ENCODE measurements around the gene KLK5. TPM values are rescaled to one million over a fixed set of nuclear protein-coding genes. Genes with fewer than 3 reads are reported as not detected.

The KLK5 gene
- total RNA-seq, 4 donors from 2014 or later, result 1.2 TPM; not detected in 3

DNA sequence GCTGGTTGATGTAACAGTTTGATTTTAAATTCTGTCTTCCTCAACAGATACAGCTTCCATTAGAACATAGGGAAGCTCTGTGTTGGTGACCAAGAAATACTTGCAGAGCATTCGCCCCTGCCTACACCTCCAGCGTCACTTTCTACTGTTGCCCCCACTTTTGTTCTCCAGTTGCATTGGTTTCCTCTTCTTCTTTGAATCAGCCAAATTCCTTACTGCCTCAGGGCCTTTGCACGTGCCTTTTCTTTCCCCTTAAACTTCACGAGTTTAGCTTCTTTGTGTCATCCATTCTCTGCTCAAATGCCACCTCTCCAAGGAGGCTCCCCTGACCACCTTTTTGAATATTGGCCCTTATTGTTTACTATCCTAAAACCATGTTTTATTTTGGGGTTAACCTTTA lies 5.7 kb downstream of the KLK5 start:
- Histone ChIP-seq H3K27me3 (peaks cover 73% of the 10 kb centered on the region), H3K27ac (no peak overlapping the region), H3K36me3 (no peaks in the 10 kb centered on the region), H3K9me3 (no peaks in the 10 kb centered on the region), H3K4me3 (no peak overlapping the region), H3K4me1 (no peaks in the 10 kb centered on the region)
- WGBS, 2 donors (ENCODE audit: low coverage in 1 of 2), result 82 to 83% methylated on average over 3 to 4 of the region's 4 CpGs
- TF ChIP-seq EP300 (IDR thresholded peaks at IDR 0.05) (no peak), POLR2A (IDR thresholded peaks at IDR 0.05) (no peak), POLR2AphosphoS5 (IDR thresholded peaks at IDR 0.05) (no peak)
- TF ChIP-seq, protein P1, sequence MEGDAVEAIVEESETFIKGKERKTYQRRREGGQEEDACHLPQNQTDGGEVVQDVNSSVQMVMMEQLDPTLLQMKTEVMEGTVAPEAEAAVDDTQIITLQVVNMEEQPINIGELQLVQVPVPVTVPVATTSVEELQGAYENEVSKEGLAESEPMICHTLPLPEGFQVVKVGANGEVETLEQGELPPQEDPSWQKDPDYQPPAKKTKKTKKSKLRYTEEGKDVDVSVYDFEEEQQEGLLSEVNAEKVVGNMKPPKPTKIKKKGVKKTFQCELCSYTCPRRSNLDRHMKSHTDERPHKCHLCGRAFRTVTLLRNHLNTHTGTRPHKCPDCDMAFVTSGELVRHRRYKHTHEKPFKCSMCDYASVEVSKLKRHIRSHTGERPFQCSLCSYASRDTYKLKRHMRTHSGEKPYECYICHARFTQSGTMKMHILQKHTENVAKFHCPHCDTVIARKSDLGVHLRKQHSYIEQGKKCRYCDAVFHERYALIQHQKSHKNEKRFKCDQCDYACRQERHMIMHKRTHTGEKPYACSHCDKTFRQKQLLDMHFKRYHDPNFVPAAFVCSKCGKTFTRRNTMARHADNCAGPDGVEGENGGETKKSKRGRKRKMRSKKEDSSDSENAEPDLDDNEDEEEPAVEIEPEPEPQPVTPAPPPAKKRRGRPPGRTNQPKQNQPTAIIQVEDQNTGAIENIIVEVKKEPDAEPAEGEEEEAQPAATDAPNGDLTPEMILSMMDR (IDR thresholded peaks at IDR 0.05), result no peak
- ATAC-seq, result no peak

DNA sequence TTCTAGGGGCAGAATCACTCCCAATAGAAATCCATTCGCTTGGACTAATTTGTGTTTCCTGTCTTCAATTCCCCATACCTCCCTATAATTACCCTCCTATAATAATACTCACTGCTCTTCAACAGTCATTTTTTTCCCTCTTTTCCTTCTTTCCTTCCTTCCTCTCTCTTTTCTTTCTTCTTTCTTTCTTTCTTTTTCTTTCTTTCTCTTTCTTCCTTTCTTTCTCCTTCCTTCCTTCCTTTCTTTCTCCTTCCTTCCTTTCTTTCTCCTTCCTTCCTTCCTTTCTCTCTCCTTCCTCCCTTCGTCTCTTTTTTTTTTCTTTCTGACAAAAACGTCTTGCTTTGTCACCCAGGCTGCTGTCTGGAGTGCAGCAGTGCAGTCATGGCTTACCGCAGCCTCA lies 8.0 kb downstream of the KLK5 start:
- ATAC-seq, result no peak
- no peaks in the 10 kb centered on the region for H3K4me1 ChIP-seq
- H3K27me3 ChIP-seq, result peaks cover 66% of the 10 kb centered on the region

DNA sequence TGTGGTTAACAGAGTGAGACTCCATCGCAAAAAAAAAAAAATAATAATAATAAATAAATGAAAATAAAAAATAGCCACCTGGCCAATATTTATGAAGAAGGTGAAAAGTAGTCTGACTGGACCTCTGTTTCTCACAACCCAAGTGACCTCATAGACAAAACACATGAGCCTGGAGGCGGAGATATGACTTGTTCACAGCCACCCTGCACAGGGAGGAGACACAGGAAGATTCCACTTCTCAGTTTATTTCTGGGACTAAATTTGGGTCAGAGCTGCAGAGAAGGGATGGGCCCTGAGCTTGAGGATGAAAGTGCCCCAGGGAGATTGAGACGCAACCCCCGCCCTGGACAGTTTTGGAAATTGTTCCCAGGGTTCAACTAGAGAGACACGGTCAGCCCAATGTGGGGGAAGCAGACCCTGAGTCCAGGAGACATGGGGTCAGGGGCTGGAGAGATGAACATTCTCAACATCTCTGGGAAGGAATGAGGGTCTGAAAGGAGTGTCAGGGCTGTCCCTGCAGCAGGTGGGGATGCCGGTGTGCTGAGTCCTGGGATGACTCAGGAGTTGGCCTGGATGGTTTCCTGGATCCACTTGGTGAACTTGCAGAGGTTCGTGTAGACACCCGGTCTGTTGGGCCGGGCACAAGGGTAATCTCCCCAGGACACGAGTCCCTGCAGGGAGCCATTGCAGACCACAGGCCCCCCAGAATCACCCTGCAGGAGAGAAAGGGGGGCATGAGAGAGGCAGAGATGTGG lies 9.6 kb downstream of the KLK5 start:
- no peaks in the 10 kb centered on the region for H3K36me3 ChIP-seq
- WGBS, 2 donors (ENCODE audit: low coverage in 1 of 2), result 72 to 73% methylated on average over 2 to 5 of the region's 10 CpGs
- H3K9me3 ChIP-seq, result peaks cover 0 to 17% (median 0%) of the 10 kb centered on the region in 3 donors
- no peaks in the 10 kb centered on the region for H3K4me1 ChIP-seq
- no peak overlapping the region for H3K27ac ChIP-seq
- no peak for TF ChIP-seq POLR2A (IDR thresholded peaks at IDR 0.05)
- no peak for TF ChIP-seq EP300 (IDR thresholded peaks at IDR 0.05)
- no peak for TF ChIP-seq POLR2AphosphoS5 (IDR thresholded peaks at IDR 0.05)
- TF ChIP-seq, protein P1 (IDR thresholded peaks at IDR 0.05), result no peak
- H3K27me3 ChIP-seq, result peaks cover 62% of the 10 kb centered on the region
- ATAC-seq, result no peak
- no peak overlapping the region for H3K4me3 ChIP-seq

More for the DNA sequence above, 8.0 kb downstream of the KLK5 start:
- 44 to 68% methylated on average over 3 to 4 of the region's 4 CpGs for WGBS, 2 donors (ENCODE audit: low coverage in 1 of 2)
- Histone ChIP-seq H3K9me3 (peaks cover 0 to 5% (median 0%) of the 10 kb centered on the region in 3 donors), H3K4me3 (no peak overlapping the region), H3K27ac (no peak overlapping the region), H3K36me3 (no peaks in the 10 kb centered on the region)
- no peak for TF ChIP-seq POLR2AphosphoS5 (IDR thresholded peaks at IDR 0.05)
- TF ChIP-seq EP300 (IDR thresholded peaks at IDR 0.05), result no peak
- TF ChIP-seq, protein P1 (IDR thresholded peaks at IDR 0.05), result no peak
- TF ChIP-seq POLR2A (IDR thresholded peaks at IDR 0.05), result no peak

DNA sequence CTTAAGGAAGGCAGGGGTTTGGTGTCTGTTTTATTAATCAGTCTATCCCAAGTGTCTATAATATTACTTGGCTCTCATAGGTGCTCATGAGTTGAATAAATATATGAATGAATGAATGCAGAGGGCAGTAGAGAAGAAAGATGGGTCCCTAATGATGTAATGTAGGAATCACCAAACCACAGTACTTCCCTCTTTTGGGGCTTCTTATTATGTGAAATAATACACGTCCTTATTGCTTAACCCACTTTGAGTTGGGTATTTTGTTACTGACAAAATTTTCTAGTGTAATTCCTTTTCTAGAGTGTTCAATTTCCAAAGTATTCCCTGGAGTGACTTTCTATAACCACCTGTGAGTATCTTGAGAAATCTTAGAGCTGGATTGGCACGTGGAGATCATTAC lies 13.2 kb downstream of the KLK5 start:
- Histone ChIP-seq H3K36me3 (no peaks in the 10 kb centered on the region), H3K9me3 (peaks cover 0 to 17% (median 0%) of the 10 kb centered on the region in 3 donors), H3K27me3 (peaks cover 63% of the 10 kb centered on the region), H3K4me3 (no peak overlapping the region), H3K4me1 (no peaks in the 10 kb centered on the region), H3K27ac (no peak overlapping the region)
- WGBS, 2 donors (ENCODE audit: low coverage in 1 of 2), result 42 to 84% methylated on average over 2 of the region's 2 CpGs
- no peak for ATAC-seq
- TF ChIP-seq POLR2AphosphoS5 (IDR thresholded peaks at IDR 0.05) (no peak), EP300 (IDR thresholded peaks at IDR 0.05) (no peak), POLR2A (IDR thresholded peaks at IDR 0.05) (no peak)
- TF ChIP-seq, protein P1 (IDR thresholded peaks at IDR 0.05), result no peak

DNA sequence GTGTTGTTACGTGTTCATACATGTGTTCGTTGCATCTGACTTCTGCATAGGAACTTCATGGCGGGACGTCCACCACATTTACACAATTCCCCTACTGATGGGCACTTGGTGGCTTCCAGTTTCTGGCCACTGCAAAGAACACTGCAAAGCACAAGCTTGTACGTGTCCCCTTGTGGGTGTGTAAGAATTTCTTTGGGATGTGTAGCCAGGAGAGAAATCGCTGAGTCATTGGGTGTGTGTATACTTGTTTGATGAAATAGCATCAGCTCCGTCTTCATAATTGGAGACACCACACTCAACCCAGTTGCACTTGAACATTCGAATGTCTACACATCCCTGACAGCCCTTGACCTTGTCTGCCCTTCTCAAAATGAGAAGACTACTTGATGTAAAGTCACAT lies 19.2 kb downstream of the KLK5 start:
- Histone ChIP-seq H3K36me3 (no peaks in the 10 kb centered on the region), H3K4me3 (no peak overlapping the region), H3K9me3 (peaks cover 0 to 1% (median 0%) of the 10 kb centered on the region in 3 donors), H3K27ac (no peak overlapping the region), H3K27me3 (peaks cover 80% of the 10 kb centered on the region), H3K4me1 (no peaks in the 10 kb centered on the region)
- 64 to 67% methylated on average over 7 to 8 of the region's 8 CpGs for WGBS, 2 donors (ENCODE audit: low coverage in 1 of 2)
- ATAC-seq, result no peak
- TF ChIP-seq EP300 (IDR thresholded peaks at IDR 0.05), result no peak
- no peak for TF ChIP-seq POLR2A (IDR thresholded peaks at IDR 0.05)
- TF ChIP-seq, protein P1 (IDR thresholded peaks at IDR 0.05), result no peak
- TF ChIP-seq POLR2AphosphoS5 (IDR thresholded peaks at IDR 0.05), result no peak

Data from gastroesophageal sphincter (tissue), 4 donors.